NK-92 (cell line): ENCODE data around the gene USP10.
"Not testable (repeated sequence)": the region's sequence is repeated elsewhere in the genome, so short reads cannot be mapped to it uniquely, and the experiment has no call there.

Experiments
- DNase-seq: peaks from one replicate; lab custom pipeline; 2025; ENCODE audit not compliant: unreplicated experiment; lab: John Stamatoyannopoulos, UW

USP10 gene

DNA sequence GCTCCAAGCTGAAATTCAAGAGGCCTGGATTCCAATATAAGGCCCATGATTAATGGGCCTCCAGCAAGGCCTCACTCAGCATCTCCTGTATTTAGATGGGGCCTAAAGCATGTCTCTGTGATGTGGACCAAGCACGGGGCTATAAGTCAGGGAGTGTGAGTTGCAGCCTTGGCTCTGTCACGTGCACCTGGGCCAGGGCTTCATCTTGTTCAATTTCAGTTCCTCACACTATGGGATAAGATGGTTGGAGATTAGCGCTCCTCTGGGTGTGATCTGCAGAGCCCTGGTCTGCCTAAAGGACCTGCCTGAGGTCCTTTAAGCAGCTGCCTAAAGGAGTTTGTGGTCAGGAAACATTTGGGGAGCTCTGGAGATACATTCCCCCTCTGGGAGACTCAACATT is 26.2 kb upstream of the USP10 start:
- no peak for DNase-seq

DNA sequence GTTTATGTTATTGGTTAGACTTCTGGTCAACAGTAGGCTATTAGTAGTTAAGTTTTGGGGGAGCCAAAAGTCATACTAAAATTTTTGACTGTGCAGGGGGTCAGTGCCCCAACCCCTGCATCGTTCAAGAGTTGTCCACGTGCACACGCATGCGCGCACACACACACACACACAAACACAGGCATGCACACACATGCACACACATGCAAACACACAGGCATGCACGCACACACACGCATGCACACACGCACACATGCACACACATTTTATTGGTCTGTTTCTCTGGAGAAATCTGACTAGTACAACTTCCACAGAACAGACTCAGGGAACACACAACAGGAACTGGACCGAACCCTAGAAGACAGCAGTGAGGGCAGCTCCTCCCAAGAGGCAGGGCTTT is 24.4 kb upstream of the USP10 start:
- no peak for DNase-seq

DNA sequence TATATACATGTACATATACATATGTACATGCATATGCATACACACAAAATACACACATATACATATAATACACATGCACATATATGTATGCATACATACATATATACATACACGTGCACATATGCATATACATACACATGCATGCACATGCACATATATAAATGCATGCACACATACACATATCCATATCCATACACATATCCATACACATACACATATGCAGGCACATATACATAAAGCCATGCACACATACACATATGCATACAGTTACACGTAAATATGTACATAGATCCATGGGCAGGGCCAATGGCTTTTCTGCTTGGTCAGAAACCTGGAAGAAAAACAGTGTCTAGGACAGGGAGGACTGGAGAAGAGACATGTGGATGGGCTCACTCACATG is 23.9 kb upstream of the USP10 start:
- DNase-seq, result no peak

DNA sequence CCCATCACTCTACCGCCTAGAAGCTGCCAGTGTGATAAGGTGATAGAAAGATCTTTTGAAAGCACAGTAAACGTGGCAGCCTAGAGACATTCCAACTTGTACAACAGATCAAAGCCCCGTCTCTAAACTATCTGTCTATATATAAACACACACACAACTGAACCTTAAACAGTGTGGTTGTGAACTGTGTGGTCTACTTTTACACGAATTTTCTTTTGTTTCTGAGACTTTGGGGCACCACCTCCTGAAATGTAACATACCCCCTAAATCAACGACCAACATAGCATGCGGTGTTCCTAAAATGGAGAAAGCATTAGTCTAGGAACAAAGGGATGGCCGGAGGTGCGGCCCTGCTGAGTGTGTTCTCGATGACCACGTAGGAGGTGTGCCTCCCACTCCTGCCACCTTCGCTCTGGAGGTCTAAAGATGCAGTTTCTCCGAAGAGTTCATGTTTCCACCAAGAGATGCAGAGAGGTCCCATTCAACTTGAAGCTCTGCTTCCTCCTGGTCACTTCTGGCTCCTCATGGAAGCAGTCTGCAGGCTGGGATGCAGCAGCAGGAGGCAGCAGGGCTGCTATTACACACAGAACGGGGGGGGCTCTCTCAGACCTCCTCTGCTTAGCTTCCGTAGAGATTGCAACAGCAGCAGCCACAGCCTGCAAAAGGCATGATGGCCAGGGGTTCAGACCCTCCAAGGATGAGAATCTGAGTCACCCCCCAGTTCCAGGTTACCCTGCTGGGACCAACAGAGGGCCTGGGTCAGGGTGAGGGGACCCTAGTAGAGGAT is 22.6 kb upstream of the USP10 start:
- no peak for DNase-seq

DNA sequence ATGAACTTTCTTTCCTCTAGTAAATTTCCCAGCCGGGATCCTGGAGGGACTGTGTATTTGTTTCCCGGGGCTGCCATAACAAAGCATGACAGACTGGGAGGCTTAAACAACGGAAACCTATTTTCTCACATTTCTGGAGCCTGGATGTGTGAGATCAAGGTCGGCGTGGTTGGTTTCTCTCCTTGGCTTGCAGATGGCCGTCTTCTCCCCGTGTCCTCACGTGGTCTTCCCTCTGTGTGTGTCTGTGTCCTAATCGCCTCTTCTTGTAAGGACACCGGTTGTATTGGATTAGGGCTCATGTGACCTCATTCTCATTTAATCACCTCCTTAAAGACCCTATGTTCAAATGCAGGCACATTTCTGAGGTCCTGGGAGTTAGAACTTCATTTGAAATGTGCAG is 22.0 kb upstream of the USP10 start:
- no peak for DNase-seq

DNA sequence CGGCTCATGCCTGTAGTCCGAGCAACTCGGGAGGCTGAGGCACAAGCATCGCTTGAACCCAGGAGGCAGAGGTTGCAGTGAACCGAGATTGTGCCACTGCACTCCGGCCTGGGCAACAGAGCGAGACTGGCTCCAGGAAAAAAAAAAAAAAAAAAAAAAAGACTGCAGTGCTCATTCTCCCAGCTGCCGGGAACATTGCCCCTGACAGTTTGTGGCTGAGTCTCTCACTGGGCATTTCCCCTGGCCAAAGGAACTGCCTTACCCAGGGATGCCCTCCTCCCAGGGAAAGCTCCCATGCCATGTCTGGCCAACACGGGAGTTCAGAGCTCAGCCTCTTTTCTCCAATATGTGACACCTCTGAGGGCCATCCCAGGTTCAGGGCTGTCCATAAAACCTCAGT is 21.3 kb upstream of the USP10 start:
- no peak for DNase-seq

DNA sequence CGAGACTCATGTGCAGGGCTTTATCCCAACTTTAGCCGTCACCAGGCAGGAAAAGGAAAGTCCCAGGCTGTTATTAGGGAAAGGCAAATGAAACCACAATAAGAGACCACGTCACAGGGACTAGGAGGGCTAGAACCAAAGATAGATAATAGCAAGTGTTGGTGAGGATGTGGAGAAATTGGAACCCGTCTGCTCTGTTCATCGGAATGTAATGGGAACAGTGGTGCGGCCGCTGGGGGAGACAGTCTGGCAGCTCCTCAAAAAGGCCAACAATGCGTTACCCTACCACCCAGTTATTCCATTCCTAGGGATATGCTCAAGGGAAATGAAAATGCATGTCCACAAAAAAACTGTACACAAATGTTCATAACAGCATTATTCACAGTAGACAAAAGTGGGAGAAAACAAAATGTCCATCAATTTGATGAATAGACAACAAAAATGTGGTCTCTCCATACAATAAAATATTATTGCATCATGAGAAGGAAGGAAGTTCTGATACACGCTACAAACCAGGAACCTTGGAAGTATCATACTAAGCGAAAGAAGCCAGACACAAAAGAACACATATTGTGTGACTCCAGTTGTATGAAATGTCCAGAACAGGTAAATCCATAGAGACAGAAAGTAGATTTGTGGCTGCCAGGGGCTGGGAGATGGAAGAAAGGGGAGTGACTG is 19.5 kb upstream of the USP10 start:
- no peak for DNase-seq

DNA sequence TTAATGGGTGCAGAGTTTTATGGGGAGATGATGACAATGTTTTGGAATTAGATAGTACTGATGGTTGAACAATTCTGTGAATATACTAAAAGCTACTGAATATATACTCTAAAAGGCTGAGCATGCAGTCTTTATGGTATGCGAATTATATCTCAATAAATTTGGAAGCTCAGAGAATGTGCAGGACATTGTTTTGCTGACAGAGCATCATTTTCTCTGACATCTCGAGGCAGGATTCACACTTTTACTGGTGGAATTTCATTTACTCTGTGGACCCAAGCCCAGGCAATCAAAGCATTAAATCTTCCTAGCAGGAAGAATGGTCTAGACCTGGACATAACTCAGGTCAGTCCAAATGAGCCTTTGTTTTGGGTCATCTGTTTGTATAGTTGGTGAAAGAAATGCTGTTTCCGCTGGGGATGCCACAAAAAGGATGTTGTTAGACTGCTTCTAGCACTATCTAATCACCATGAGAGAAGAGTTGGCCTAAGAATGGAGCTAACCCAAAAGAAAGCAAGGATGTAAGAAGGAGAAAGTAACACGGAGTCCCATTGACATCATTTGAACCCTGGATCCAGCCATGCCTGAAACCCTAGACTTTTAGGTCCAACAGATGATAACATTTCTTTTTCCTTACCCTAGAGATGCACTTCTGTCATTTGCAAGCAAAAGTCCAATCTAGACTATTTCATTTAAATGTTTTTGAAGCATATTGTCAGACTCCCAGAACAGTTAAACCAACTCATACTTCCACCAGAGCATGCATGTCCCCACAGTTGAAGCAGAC is 18.8 kb upstream of the USP10 start:
- DNase-seq, result no peak

DNA sequence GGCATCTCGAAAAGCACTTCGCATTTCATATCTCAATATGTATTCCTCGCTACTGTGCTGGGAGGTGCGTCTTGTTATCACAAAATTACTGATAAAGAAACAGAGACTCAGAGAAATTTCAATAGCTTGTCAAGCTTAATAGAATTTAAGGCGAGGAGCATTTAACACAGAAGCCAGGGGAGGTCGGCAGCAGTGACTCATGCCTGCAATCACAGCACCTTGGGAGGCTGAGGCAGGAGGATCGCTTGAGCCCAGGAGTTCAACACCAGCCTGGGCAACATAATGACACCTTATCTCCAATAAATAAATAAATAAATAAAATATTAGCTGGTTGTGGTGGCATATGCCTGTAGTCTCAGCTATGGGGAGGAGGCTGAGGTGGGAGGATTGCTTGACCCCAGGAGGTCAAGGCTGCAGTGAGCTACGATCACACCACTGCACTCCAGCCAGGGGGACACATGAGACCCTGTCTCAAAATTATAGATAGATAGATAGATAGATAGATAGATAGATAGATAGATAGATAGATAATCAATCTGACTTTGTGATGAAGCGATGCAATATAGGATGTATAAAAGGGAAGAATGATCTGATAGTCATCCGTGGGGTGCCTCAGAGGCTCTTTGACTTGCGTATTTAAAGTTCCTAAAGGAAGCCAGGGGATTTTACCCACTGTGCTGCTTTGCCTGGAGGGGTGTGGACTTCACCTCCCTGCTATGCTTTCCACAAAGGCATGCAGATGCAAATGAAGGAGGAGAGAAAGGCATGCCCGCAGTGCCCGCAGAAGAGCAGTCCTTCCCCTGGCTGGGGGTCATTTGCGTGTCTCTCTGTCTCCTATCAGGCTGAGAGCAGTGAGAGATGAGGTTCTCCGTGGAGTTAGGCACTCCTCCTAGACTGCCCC is 15.9 kb upstream of the USP10 start:
- no peak for DNase-seq

DNA sequence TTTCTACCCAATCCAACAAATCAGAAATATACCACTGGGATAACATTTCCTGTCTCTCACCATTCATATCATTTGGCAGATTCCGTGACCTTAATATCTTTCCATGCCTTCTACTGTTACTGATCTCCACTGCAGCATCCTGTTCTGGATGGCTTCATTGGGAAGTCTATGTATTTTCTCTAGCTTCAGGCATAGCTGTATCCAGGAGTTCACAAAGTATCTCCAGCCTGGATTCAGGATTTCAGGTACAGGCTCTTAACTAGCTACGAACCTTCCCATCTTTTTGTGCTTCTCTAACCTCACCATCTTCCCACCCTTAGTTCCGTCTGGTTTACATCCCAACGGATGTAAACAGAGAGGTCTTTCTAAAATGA is 15.2 kb upstream of the USP10 start:
- DNase-seq, result no peak

DNA sequence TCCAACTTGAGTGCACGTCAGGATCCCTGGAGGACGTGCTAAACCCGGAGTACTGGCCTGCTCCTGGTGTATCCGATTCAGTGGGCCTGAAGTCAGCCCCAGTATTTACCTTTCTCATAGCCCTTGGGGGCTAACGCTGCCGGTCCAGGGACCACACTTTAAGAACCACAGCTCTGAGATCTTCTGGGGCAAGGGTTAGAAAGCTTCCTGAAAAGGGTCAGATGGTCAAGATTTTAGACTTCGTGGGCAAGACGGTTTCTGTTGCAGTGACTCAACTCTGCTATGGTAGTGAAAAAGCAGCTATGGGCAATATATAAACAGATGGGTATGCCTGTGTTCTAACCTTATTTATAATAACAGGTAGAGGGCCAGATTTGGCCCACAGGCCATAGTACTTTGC is 14.6 kb upstream of the USP10 start:
- DNase-seq, result no peak

DNA sequence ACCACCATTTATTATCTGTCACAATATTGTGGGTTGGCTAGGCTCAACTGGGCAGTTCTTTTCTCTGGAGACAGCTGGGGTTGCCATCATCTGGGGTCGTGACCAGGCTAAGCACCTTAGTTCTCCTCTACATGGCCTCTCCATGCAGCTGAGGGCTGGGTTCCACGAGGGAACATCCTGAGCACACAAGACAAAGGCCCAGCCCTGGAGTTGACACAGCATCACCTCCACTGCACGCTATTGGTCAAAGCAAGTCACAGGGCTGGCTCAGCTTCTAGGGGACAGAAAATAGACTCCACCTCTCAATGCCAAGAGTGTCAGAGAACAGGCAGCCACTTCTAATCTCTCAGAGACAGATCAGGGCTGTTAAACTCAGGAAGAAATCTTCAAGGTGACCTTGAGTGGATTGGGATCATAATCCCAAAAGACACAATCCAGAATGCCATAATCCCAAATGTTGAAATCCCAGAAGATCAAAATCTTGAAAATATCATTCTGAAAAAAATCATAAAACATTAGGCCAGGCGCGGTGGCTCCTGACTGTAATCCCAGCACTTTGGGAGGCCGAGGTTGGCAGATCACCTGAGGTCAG is 13.0 kb upstream of the USP10 start:
- DNase-seq, result no peak

DNA sequence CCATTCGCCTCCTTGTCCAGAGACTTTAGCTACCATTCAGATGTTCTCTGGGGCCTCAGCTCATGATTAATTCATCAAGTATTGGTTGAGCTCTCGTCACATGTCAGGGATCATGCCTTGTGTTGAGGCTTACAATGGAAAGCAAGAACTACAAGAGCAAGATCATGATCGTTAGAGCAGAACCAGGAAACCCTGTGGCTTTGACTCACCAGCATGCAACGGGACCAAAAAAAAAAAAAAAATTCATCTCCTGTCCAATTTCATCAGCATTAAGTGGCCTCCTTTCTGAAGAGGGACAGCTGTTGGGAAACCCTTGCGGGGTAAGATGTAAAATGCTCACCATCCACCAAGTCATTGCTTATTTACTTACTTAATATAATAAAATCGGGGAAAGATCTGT is 12.1 kb upstream of the USP10 start:
- DNase-seq, result no peak

DNA sequence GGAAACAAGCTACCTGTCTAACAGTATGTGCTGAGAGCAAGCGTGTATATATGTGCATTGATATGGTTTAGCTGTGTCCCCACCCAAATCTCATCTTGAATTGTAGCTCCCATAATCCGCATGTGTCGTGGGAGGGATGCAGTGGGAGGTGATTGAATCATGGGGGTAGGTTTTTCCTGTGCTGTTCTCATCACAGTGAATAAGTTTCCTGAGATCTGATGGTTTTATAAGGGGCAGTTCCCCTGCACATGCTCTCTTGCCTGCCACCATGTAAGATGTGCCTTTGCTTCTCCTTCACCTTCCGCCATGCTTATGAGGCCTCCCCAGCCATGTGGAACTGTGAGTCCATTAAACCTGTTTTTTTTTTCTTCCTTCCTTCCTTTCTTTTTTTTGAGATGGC is 11.6 kb upstream of the USP10 start:
- not testable (repeated sequence) for DNase-seq

DNA sequence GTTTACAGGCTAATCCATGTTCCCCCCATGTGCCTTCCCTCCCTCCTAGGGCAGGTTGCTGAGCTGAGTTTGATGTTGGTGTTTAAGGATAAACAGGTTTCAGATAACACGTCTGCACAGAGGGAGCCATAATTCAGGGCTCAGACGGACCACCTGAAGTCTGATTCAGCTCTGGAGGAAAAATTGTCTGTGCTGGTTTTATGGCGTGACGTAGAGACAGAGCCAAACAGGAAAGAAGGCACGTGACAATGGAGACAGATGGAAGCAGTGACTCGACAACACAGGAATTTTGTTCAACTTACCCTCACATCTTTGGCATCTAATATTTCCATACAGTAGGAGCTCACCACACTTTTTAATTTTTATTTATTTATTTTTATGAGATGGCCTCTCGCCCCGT is 10.7 kb upstream of the USP10 start:
- no peak for DNase-seq

DNA sequence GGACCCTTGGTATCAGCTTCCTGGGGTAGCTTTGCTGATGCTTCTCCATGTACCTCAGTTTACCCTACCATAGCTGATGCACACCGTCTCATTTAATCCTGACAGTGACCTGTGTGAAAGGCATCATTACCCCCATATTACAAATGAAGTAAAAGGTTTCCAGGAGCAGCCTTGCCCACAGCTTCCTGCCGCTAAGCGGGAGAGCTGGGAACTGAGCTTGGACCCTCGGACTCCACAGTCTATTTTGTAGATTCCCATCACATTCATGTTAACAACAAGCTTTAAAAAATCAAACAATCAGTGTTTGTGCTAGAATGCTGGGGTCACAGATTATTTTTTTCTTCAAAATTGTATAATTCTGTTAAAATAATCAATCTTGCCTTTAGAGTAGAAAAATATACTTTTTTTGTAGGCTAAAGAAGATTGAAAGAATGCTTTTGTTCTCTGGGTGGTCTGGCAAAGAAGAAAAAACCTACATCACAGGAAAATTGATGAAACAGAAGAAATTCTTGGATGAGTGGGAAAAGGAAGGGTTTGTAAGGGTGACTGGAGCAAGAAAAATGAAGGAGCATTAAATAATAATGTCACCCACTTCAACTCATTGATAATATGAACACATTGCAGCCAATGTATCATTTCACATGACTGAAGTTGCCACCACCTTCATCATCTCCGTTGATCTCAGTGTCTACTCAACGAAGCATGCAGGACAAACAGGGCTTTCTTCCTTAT is 9.5 kb upstream of the USP10 start:
- no peak for DNase-seq

DNA sequence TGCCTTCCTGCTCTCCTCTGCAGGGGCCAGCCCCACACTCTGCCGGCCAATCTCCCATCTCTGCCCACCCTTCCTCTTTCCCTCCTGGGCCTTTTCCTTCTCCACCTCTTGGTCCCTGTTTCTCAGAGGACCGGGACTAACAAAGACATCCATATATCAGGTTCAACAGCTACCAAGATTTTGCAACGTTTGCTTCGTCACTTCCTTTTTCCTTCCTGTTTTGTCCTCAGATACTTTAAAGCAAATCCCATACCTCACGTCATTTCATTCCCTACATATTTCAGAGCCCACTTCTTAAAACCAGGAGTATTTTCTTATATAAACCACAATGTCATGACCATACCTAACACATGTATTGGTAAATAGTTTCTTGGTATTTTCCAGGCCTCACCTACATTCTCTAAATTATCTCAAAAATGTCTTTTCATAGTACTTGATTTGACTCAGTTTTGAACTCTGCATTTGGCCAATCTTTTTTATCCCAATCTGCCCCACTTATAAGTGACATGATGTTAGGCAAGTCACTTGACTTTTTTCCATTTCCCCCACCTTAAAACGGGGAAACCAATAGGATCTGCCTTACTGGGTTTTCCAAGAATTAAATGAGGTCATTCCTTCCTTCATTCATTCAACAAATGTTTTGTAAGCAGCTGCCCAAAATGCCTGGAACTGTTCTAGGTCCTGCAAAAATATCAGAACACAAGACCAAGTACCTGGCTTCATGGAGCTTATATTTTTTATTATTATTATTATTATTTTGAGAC is 7.2 kb upstream of the USP10 start:
- DNase-seq, result no peak

DNA sequence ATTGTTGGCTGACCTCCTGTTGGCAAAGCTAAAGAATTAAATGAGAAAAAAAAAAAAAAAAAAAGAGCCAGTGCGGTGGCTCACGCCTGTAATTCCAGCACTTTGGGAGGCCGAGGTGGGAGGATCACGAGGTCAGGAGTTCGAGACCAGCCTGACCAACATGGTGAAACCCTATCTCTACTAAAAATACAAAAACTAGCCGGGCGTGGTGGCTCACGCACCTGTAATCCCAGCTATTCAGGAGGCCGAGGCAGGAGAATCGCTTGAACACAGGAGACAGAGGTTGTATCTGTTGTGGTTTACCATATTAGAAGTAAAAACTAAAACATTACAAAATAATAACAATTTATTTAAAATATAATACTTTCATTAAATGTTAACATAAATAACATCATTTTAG is 5.9 kb upstream of the USP10 start:
- DNase-seq, result not testable (repeated sequence)

DNA sequence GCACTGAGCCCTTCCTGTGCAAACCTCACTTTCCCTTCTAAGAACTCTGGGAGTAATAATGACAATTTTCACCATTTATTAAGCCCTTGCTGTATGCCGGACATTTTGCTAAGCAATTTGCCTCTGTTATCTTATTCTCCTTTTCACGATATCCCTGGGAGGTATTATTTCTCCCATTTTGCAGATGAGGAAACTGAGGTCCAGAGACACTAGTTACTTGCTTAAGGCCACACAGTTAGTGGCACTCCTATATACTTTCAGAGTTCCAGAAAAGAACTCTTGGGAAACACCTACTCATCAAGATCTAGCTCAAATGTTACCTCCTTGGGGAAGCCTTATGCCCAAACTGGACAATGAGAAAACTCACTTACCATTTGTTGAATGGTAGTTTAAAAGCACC is 4.8 kb upstream of the USP10 start:
- DNase-seq, result no peak
